Naive thymus-derived CD4-positive, alpha-beta T cell (primary cell): ENCODE data around the gene RPRD1B. TPM values are rescaled to one million over a fixed set of nuclear protein-coding genes. Genes with fewer than 3 reads are reported as not detected.
A peak's percentile ranks its signal among the peaks of the same experiment; 100 is the strongest.

Source experiments
- ATAC-seq: fragments of 150-1000 bp; cut with Tn5 transposase; 2 replicates; pipeline ENCODE4 v1.10.0; 2021; ENCODE audit warnings: mild to moderate bottlenecking, moderate library complexity
- CTCF ChIA-PET: fragments of 350-600 bp; sonication (Branson Sonifier 250); formaldehyde crosslinking; loops from one replicate; lab custom pipeline; 2021; ENCODE audit warnings: antibody characterized with exemption; lab: Charles Lee
- POLR2A ChIA-PET: fragments of 350-600 bp; sonication (Branson Sonifier 250); formaldehyde crosslinking; loops from one replicate; lab custom pipeline; 2021; ENCODE audit warnings: antibody characterized with exemption, inconsistent platforms; lab: Charles Lee
- DNase-seq, 9 donors: peaks; one replicate each; pipeline versions ENCODE4 v3.0.0 to v3.0.0-alpha.2; 2020 to 2022; ENCODE audit warnings: mixed read lengths in 1 of 9
- H3K27ac ChIP-seq: one replicate; pipeline ENCODE4 v1.7.0; 2013; ENCODE audit warnings: mild to moderate bottlenecking, low read depth, low read length, moderate library complexity
- H3K27me3 ChIP-seq, 2 donors: one replicate each; pipeline ENCODE4 v1.7.0; 2013; ENCODE audit warnings: low read length in 2 of 2, mild to moderate bottlenecking in 2 of 2, moderate library complexity in 2 of 2; ENCODE audit not compliant: control insufficient read depth in 2 of 2, insufficient read depth in 2 of 2
- H3K36me3 ChIP-seq, 3 experiments: 1 replicate in 2 of 3; 2 replicates in 1 of 3; pipeline ENCODE4 v1.7.0; 2013; ENCODE audit warnings: low read length in 3 of 3, mild to moderate bottlenecking in 3 of 3, moderate library complexity in 1 of 3; ENCODE audit not compliant: insufficient read depth in 3 of 3, control insufficient read depth in 2 of 3
- H3K4me1 ChIP-seq, 2 donors: one replicate each; pipeline ENCODE4 v1.7.0; 2013; ENCODE audit warnings: low read length in 2 of 2, mild to moderate bottlenecking in 2 of 2, moderate library complexity in 1 of 2; ENCODE audit not compliant: control insufficient read depth in 2 of 2, insufficient read depth in 2 of 2
- H3K4me3 ChIP-seq: 2 replicates; pipeline ENCODE4 v1.7.0; 2013; ENCODE audit warnings: mild to moderate bottlenecking, low read length
- H3K9me3 ChIP-seq, 3 experiments: 1 replicate in 2 of 3; 2 replicates in 1 of 3; pipeline ENCODE4 v1.7.0; 2013; ENCODE audit warnings: low read length in 3 of 3; ENCODE audit not compliant: control insufficient read depth in 2 of 3
- H3K27ac Mint-ChIP-seq, 9 donors: one replicate each; pipeline ENCODE4 v1.8.0; 2020 to 2022; ENCODE audit warnings: mixed read lengths in 9 of 9, mild to moderate bottlenecking in 8 of 9, moderate library complexity in 5 of 9, inconsistent platforms in 2 of 9
- H3K27me3 Mint-ChIP-seq, 5 donors: one replicate each; pipeline ENCODE4 v1.8.0; 2021 to 2022; ENCODE audit warnings: mixed read lengths in 5 of 5, mild to moderate bottlenecking in 1 of 5
- H3K36me3 Mint-ChIP-seq, 5 donors: one replicate each; pipeline ENCODE4 v1.8.0; 2020 to 2022; ENCODE audit warnings: mixed read lengths in 5 of 5, mild to moderate bottlenecking in 3 of 5, inconsistent platforms in 1 of 5
- H3K4me1 Mint-ChIP-seq, 7 donors: one replicate each; pipeline ENCODE4 v1.8.0; 2020 to 2022; ENCODE audit warnings: mixed read lengths in 7 of 7, mild to moderate bottlenecking in 3 of 7, inconsistent platforms in 1 of 7
- H3K4me3 Mint-ChIP-seq, 10 donors: one replicate each; pipeline ENCODE4 v1.8.0; 2020 to 2022; ENCODE audit warnings: mild to moderate bottlenecking in 10 of 10, mixed read lengths in 10 of 10, moderate library complexity in 6 of 10, inconsistent platforms in 2 of 10
- H3K9me3 Mint-ChIP-seq, 11 donors: one replicate each; pipeline ENCODE4 v1.8.0; 2020 to 2022; ENCODE audit warnings: mixed read lengths in 11 of 11, mild to moderate bottlenecking in 4 of 11, inconsistent platforms in 1 of 11, moderate library complexity in 1 of 11
- intact Hi-C, 2 donors: fragments of 100-400 bp; cut with micrococcal nuclease; formaldehyde crosslinking; loops; one replicate each; pipeline ENCODE4 v1.15.1; 2023
- polyA plus RNA-seq, 2 donors: library from polyadenylated mRNA; unstranded; fragments of 300-500 nt; fragmentation: Illumina TruSeq; gene quantifications; one replicate each; pipeline ENCODE4 v1.2.3, GENCODE V29; 2021
- total RNA-seq, 6 experiments: library from RNA in 5 of 6; stranded (reverse) in 5 of 6; gene quantifications; 1 replicate in 5 of 6; 2 replicates in 1 of 6; pipeline ENCODE4 v1.2.3 and lab custom pipeline; 2021 to 2026

RPRD1B gene
- total and polyA plus RNA-seq, 7 experiments from 2014 or later: 3.4 to 49.1 (median 45.3) TPM

GRCh38 chr20:37988306-37988954 lies 45.1 kb upstream of the RPRD1B start:
- Mint-ChIP-seq H3K36me3 (peaks cover 7 to 74% (median 21%) of the 10 kb centered on the region in 5 donors), H3K4me1 (peaks cover 0 to 32% (median 16%) of the 10 kb centered on the region in 7 donors), H3K27me3 (no peaks in the 10 kb centered on the region), H3K4me3 (no peak overlapping the region), H3K27ac (peak overlapping the region in 1 of 9 donors; percentile 47), H3K9me3 (no peaks in the 10 kb centered on the region)
- CTCF ChIA-PET: interaction anchor here (0.6 kb wide), 1 partner anchor 905 kb away, joined by 3 read pairs; no protein-coding TSS in a partner anchor
- no peaks in the 10 kb centered on the region for H3K9me3 ChIP-seq
- H3K4me3 ChIP-seq: no peak overlapping the region
- no peak overlapping the region for H3K27ac ChIP-seq
- DNase-seq (no peak), ATAC-seq (no peak)
- no peaks in the 10 kb centered on the region for H3K27me3 ChIP-seq
- POLR2A ChIA-PET: no interaction called here
- no peaks in the 10 kb centered on the region for H3K4me1 ChIP-seq
- intact Hi-C loops: no loop called here
- peaks cover 0 to 42% (median 5%) of the 10 kb centered on the region in 3 experiments for H3K36me3 ChIP-seq

- no peaks in the 10 kb centered on the region for H3K9me3 ChIP-seq
- peaks cover 0 to 43% (median 0%) of the 10 kb centered on the region in 3 experiments for H3K36me3 ChIP-seq
- no peak overlapping the region for H3K27ac ChIP-seq
- ChIA-PET POLR2A (no interaction called here), CTCF (interaction anchor here (0.9 kb wide), 1 partner anchor 15 kb away, joined by 3 read pairs; no protein-coding TSS in a partner anchor)
- H3K4me1 Mint-ChIP-seq: peaks cover 0 to 32% (median 16%) of the 10 kb centered on the region in 7 donors
- no peaks in the 10 kb centered on the region for H3K4me1 ChIP-seq
- H3K4me3 Mint-ChIP-seq: peak overlapping the region in 2 of 10 donors; percentile 5 to 19
- no peaks in the 10 kb centered on the region for H3K9me3 Mint-ChIP-seq
- intact Hi-C loops: no loop called here
- DNase-seq (no peak), ATAC-seq (peak; percentile 8)
- peak overlapping the region in 4 of 9 donors; percentile 2 to 84 (median 64) for H3K27ac Mint-ChIP-seq
- H3K27me3 Mint-ChIP-seq: no peaks in the 10 kb centered on the region
- no peak overlapping the region for H3K4me3 ChIP-seq
- H3K36me3 Mint-ChIP-seq: peaks cover 10 to 72% (median 16%) of the 10 kb centered on the region in 5 donors
- no peaks in the 10 kb centered on the region for H3K27me3 ChIP-seq
Measured at GRCh38 chr20:37989601-37990295, 43.8 kb upstream of the RPRD1B start.

DNA sequence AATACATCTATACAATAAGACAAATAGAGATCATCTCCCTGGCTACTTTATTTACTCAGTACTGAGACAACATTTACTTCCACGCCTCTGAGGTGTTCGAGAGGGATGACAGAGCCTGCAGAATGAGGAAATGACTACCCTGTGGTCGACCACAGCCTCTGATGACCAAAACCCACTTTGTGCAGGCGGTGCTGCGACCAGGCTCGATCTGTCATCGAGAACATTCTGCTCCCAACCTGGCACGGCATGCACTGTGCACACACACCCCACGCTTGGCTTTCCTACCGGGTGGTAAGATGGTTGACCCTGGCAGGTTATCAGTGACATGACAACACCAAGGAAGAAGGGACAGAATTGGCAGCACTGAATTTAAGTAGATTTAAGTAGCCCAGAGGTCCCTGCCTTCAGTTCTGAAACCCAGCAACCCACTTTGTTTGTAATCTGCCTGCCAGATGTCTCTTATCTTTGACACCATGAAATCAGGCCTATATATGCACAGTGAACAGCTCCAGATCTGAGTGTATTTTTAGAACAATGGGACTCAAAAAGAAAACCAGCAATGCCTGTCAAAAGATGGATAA lies 42.9 kb upstream of the RPRD1B start:
- no peak overlapping the region for H3K27ac ChIP-seq
- peaks cover 15 to 73% (median 19%) of the 10 kb centered on the region in 5 donors for H3K36me3 Mint-ChIP-seq

DNA sequence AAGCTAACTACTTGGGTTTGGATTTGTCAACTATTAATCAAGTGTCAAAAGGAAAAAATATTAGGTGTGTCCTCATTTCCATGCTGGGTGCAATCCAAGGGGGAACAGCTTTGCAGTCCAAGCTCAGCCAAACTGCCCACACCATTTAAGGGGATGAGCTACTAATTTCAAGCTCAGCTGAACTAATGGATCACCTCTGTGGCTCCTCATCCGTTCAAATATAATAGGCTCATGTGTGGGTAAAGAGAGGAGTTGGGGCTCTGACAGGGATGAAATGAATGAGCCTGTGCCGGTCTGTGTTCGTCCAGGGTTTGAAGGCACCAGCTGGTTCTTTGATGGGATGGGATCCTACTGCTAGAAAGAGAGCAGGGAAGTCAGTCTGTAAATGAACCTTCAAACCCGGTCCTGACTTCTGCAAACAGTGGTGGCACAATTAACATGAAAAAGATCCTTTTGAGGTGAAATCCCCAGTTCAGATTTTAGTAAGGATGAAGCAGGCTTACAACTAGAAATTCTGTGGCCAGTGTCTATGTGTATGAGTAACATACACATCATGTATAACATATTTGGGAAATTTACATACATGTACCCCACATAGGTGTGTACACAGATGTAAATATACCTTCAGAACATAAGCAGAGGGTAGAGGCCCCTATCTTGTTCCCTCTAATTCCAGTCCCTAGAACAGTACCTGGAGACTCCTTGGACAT lies 42.2 kb upstream of the RPRD1B start:
- no peaks in the 10 kb centered on the region for H3K27me3 ChIP-seq
- ATAC-seq (no peak), DNase-seq (no peak)
- Mint-ChIP-seq H3K27me3 (no peaks in the 10 kb centered on the region), H3K36me3 (peaks cover 15 to 73% (median 19%) of the 10 kb centered on the region in 5 donors), H3K4me1 (peaks cover 0 to 32% (median 16%) of the 10 kb centered on the region in 7 donors), H3K4me3 (peak overlapping the region in 1 of 10 donors; percentile 76), H3K27ac (peak overlapping the region in 4 of 9 donors; percentile 15 to 84 (median 60)), H3K9me3 (no peaks in the 10 kb centered on the region)
- H3K4me1 ChIP-seq: no peaks in the 10 kb centered on the region
- H3K36me3 ChIP-seq: peaks cover 3 to 57% (median 6%) of the 10 kb centered on the region in 3 experiments
- H3K9me3 ChIP-seq: no peaks in the 10 kb centered on the region
- H3K27ac ChIP-seq: no peak overlapping the region
- intact Hi-C loops: no loop called here
- ChIA-PET POLR2A (interaction anchor here (0.6 kb wide), 1 partner anchor 41 kb away, joined by 3 read pairs; no protein-coding TSS in a partner anchor), CTCF (interaction anchor here (0.6 kb wide), 1 partner anchor 11 kb away, joined by 5 read pairs; no protein-coding TSS in a partner anchor)
- H3K4me3 ChIP-seq: no peak overlapping the region

More for the DNA sequence above, 42.9 kb upstream of the RPRD1B start:
- H3K4me1 ChIP-seq: no peaks in the 10 kb centered on the region
- Mint-ChIP-seq H3K4me1 (peaks cover 0 to 32% (median 16%) of the 10 kb centered on the region in 7 donors), H3K27me3 (no peaks in the 10 kb centered on the region), H3K9me3 (no peaks in the 10 kb centered on the region), H3K27ac (peak overlapping the region in 6 of 9 donors; percentile 15 to 84 (median 66)), H3K4me3 (peak overlapping the region in 3 of 10 donors; percentile 3 to 76 (median 9))
- intact Hi-C loops: no loop called here
- H3K36me3 ChIP-seq: peaks cover 0 to 50% (median 2%) of the 10 kb centered on the region in 3 experiments
- ATAC-seq (peak; percentile 90), DNase-seq (peak in 2 of 9 donors; percentile 16 to 72)
- H3K27me3 ChIP-seq: no peaks in the 10 kb centered on the region
- CTCF ChIA-PET: no interaction called here
- POLR2A ChIA-PET: no interaction called here
- H3K9me3 ChIP-seq: no peaks in the 10 kb centered on the region
- H3K4me3 ChIP-seq: no peak overlapping the region

- Mint-ChIP-seq H3K9me3 (no peaks in the 10 kb centered on the region), H3K36me3 (peaks cover 15 to 72% (median 20%) of the 10 kb centered on the region in 5 donors), H3K27ac (peak overlapping the region in 1 of 9 donors; percentile 84), H3K4me1 (peaks cover 0 to 32% (median 16%) of the 10 kb centered on the region in 7 donors), H3K4me3 (no peak overlapping the region), H3K27me3 (no peaks in the 10 kb centered on the region)
- Histone ChIP-seq H3K27me3 (no peaks in the 10 kb centered on the region), H3K27ac (no peak overlapping the region), H3K36me3 (peaks cover 6 to 57% (median 6%) of the 10 kb centered on the region in 3 experiments), H3K9me3 (no peaks in the 10 kb centered on the region), H3K4me3 (no peak overlapping the region), H3K4me1 (no peaks in the 10 kb centered on the region)
- CTCF ChIA-PET: interaction anchor here (0.6 kb wide), 1 partner anchor 10 kb away, joined by 5 read pairs; no protein-coding TSS in a partner anchor
- POLR2A ChIA-PET: interaction anchor here (0.6 kb wide), 1 partner anchor 40 kb away, joined by 3 read pairs; no protein-coding TSS in a partner anchor
- no peak for DNase-seq
- ATAC-seq: no peak
- intact Hi-C loops: loop anchor here in 1 of 2 donors (2.0 kb wide), 1 partner anchor 375 kb away; no protein-coding TSS in a partner anchor
Measured at GRCh38 chr20:37991908-37992307, 41.6 kb upstream of the RPRD1B start.
